Esophagus muscularis mucosa (tissue), 3 donors: ENCODE data around the gene RAET1E.

Experiments
- CTCF ChIP-seq, 3 experiments: fragments of 200-600 bp in 2 of 3; fragments of 450-650 bp in 1 of 3; sonication (generic) in 2 of 3; IDR thresholded peaks; one replicate each; pipeline ENCODE4 v1.5.1; 2017 to 2019; ENCODE audit warnings: antibody characterized with exemption in 3 of 3, mild to moderate bottlenecking in 2 of 3, moderate library complexity in 1 of 3
- POLR2A ChIP-seq: fragments of 450-650 bp; IDR thresholded peaks from one replicate; pipeline ENCODE4 v1.6.1; 2017; ENCODE audit warnings: antibody characterized with exemption, moderate library complexity, mild to moderate bottlenecking, low read depth
- POLR2AphosphoS5 ChIP-seq, 2 donors: sonication (generic); formaldehyde crosslinking; IDR thresholded peaks; one replicate each; pipeline ENCODE4 v1.6.1; 2017; ENCODE audit warnings: antibody characterized with exemption in 2 of 2

- no peak for TF ChIP-seq POLR2A
- TF ChIP-seq POLR2AphosphoS5 (IDR thresholded peaks at IDR 0.05): no peak
- TF ChIP-seq CTCF (IDR thresholded peaks at IDR 0.05): no peak
These were observed 8.0 kb upstream of the RAET1E start for GRCh38 chr6:149905911-149906371.
